ENCODE measurements around the gene ANKEF1.

DNA sequence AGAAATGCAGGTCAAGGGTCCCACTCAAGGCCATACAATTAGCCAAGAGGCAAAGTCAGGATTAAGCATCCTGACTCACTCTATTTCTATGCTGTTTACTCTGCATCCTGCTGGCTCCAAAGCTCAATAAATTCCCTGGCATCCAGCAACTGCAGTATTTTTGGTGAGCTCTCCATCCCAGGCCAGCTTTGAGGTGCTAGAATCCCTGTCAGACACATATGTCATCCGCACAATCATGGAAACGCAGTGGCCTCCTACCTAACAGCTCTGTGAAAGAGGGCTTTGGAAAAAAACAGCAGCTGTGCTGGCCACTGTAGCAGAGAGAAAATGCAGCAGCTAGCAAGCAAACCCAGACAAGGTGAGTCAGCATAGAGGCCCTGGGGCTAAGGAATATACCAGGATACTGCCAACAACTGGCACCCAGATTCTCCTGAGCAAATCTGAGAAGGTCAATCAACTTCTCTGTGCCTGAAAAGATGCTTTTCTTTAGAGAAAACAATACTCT is 58.4 kb downstream of the ANKEF1 start:
- TF ChIP-seq, protein P1, sequence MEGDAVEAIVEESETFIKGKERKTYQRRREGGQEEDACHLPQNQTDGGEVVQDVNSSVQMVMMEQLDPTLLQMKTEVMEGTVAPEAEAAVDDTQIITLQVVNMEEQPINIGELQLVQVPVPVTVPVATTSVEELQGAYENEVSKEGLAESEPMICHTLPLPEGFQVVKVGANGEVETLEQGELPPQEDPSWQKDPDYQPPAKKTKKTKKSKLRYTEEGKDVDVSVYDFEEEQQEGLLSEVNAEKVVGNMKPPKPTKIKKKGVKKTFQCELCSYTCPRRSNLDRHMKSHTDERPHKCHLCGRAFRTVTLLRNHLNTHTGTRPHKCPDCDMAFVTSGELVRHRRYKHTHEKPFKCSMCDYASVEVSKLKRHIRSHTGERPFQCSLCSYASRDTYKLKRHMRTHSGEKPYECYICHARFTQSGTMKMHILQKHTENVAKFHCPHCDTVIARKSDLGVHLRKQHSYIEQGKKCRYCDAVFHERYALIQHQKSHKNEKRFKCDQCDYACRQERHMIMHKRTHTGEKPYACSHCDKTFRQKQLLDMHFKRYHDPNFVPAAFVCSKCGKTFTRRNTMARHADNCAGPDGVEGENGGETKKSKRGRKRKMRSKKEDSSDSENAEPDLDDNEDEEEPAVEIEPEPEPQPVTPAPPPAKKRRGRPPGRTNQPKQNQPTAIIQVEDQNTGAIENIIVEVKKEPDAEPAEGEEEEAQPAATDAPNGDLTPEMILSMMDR (IDR thresholded peaks at IDR 0.05) = no peak
- no peak for TF ChIP-seq POLR2A (IDR thresholded peaks at IDR 0.05)
